ENCODE measurements around the gene SEC11C.

DNA sequence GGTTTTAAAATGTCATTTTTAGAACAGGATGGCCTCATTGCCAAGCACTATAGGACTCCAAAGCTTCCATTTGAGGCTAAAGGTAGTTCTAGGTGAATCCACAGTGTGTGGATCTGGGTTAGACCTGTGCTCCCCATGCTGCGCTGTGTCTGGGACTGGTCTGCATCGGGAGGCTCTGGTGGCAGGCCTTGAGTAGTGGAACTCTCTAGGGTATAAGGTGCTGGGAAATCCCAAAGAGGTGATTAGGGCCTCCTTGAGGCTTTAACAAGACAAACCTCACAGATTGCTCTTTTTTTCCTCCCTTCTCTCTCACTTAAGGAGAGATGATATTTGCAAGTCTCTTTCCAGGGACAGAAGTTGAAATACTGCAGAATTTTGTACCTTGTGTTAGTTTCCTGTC, 9.3 kb downstream of the SEC11C start:
- TF ChIP-seq, protein P1, sequence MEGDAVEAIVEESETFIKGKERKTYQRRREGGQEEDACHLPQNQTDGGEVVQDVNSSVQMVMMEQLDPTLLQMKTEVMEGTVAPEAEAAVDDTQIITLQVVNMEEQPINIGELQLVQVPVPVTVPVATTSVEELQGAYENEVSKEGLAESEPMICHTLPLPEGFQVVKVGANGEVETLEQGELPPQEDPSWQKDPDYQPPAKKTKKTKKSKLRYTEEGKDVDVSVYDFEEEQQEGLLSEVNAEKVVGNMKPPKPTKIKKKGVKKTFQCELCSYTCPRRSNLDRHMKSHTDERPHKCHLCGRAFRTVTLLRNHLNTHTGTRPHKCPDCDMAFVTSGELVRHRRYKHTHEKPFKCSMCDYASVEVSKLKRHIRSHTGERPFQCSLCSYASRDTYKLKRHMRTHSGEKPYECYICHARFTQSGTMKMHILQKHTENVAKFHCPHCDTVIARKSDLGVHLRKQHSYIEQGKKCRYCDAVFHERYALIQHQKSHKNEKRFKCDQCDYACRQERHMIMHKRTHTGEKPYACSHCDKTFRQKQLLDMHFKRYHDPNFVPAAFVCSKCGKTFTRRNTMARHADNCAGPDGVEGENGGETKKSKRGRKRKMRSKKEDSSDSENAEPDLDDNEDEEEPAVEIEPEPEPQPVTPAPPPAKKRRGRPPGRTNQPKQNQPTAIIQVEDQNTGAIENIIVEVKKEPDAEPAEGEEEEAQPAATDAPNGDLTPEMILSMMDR (IDR thresholded peaks at IDR 0.05; ENCODE audit: low read depth, low read length), result no peak
- no peak for TF ChIP-seq EZH2phosphoT487 (IDR thresholded peaks at IDR 0.05; ENCODE audit: low read depth)

All from OCI-LY3 (cell line).